ENCODE data around the gene ADK. TPM values are rescaled to one million over a fixed set of nuclear protein-coding genes. Genes with fewer than 3 reads are reported as not detected.
"Not testable (repeated sequence)": the region's sequence is repeated elsewhere in the genome, so short reads cannot be mapped to it uniquely, and the experiment has no call there.

The ADK gene
- total RNA-seq, 2 experiments from 2014 or later = 56.9 to 57.5 TPM

DNA sequence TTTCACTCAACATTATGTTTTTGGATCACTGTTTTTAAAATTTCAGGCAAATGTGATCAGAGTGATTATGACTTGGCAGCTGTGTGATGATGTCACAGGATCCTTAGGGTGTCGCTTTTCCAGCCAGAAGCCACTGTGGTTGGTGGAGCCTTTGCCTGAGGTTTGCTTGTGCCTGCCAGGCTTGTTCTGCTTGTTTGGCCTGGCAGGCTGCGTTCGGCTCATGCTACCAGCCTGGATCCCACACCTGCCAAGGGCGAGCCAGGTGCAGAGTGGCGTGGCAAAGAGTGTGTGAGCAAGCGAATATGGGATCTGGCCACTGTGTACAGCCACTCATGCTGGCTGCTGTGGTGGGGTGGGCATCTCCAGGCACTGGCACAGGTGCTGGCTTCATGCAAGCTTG is 55.7 kb downstream of the ADK start:
- H3K9me3 Mint-ChIP-seq = no peaks in the 10 kb centered on the region
- intact Hi-C loops (cut with micrococcal nuclease) = no loop called here
- H3K27ac Mint-ChIP-seq = no peak overlapping the region
- TF ChIP-seq, protein P1, sequence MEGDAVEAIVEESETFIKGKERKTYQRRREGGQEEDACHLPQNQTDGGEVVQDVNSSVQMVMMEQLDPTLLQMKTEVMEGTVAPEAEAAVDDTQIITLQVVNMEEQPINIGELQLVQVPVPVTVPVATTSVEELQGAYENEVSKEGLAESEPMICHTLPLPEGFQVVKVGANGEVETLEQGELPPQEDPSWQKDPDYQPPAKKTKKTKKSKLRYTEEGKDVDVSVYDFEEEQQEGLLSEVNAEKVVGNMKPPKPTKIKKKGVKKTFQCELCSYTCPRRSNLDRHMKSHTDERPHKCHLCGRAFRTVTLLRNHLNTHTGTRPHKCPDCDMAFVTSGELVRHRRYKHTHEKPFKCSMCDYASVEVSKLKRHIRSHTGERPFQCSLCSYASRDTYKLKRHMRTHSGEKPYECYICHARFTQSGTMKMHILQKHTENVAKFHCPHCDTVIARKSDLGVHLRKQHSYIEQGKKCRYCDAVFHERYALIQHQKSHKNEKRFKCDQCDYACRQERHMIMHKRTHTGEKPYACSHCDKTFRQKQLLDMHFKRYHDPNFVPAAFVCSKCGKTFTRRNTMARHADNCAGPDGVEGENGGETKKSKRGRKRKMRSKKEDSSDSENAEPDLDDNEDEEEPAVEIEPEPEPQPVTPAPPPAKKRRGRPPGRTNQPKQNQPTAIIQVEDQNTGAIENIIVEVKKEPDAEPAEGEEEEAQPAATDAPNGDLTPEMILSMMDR (IDR thresholded peaks at IDR 0.05) = no peak
- DNase-seq (no peak), ATAC-seq (no peak)
- H3K4me3 Mint-ChIP-seq = no peak overlapping the region
- H3K4me1 Mint-ChIP-seq (ENCODE audit: low read depth) = peaks cover 6% of the 10 kb centered on the region
- peaks cover 15% of the 10 kb centered on the region for H3K36me3 Mint-ChIP-seq (ENCODE audit: low read depth)
- ChIA-PET CTCF (interaction anchor here (1.1 kb wide), 1 partner anchor 37 kb away, joined by 4 read pairs; no protein-coding TSS in a partner anchor), POLR2A (no interaction called here)
- H3K27me3 Mint-ChIP-seq = no peaks in the 10 kb centered on the region

DNA sequence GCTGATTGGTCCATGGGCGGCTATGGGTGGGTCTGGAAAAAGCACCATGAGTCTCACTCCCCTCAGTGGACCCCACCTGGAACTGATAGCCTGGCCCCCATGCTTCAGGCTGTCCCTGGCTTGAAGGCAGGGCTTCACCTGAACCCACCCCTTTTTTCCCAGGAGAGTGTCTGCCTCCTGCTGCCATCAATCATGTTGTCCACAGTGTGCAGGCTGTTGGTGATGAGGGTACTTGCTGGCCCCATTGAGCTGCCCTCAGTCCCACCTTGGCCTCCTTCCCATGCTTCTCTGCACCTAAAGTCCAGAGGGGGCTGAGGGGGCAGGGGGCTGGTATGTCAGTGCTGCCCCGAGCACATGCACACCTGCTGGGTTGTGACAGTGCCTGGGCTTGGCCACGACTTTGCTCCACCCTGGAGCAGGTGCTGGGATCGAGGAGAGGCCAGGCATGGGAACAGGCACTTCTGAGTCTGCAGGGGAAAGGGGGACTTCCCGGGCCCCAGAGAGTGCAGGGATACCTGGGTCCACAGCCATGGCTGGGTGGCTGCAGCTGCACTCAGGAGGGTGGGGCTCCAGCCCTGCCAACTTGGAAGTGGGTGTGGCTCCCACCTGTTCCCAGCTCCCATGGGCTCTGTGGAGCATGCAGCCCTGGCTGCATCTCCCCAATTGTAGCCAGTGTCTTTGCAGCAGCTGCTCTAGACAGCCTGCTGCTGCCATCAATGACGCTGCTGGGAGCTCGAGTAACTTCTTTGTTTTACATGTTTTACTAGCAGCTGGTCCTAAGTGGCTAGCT is 56.9 kb downstream of the ADK start:
- H3K9me3 Mint-ChIP-seq = no peaks in the 10 kb centered on the region
- no peak overlapping the region for H3K27ac Mint-ChIP-seq
- H3K4me1 Mint-ChIP-seq (ENCODE audit: low read depth) = peaks cover 12% of the 10 kb centered on the region
- no peak for DNase-seq
- ChIA-PET POLR2A (interaction anchor here (0.6 kb wide), 1 partner anchor 43 kb away, joined by 3 read pairs; no protein-coding TSS in a partner anchor), CTCF (interaction anchor here (1.0 kb wide), 1 partner anchor 36 kb away, joined by 5 read pairs; no protein-coding TSS in a partner anchor)
- intact Hi-C loops (cut with micrococcal nuclease) = no loop called here
- no peak for ATAC-seq
- TF ChIP-seq, protein P1 (IDR thresholded peaks at IDR 0.05) = no peak
- no peaks in the 10 kb centered on the region for H3K27me3 Mint-ChIP-seq
- H3K36me3 Mint-ChIP-seq (ENCODE audit: low read depth) = peaks cover 14% of the 10 kb centered on the region
- H3K4me3 Mint-ChIP-seq = no peak overlapping the region

DNA sequence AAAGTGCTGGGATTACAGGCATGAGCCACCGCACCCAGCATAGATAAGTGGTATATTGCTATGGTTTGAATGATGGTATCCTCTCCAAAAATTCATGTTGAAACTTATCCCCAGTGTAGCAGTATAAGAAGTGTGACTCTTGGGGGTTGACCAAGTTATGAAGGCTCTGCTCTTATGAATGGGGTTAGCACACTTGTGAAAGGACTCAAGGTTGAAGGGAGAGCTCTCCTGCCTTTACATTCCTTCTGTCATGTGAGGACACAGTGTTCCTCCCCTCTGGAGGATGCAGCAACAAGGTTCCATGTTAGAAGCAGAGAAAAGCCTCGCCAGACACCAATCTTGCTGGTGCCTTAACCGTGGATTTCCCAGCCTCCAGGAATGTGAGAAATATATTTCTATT is 58.0 kb downstream of the ADK start:
- Mint-ChIP-seq H3K27ac (no peak overlapping the region), H3K27me3 (no peaks in the 10 kb centered on the region), H3K4me3 (no peak overlapping the region), H3K9me3 (no peaks in the 10 kb centered on the region), H3K4me1 (ENCODE audit: low read depth) (peaks cover 15% of the 10 kb centered on the region), H3K36me3 (ENCODE audit: low read depth) (peaks cover 13% of the 10 kb centered on the region)
- intact Hi-C loops (cut with micrococcal nuclease) = no loop called here
- ChIA-PET CTCF (no interaction called here), POLR2A (no interaction called here)
- TF ChIP-seq, protein P1 (IDR thresholded peaks at IDR 0.05) = no peak
- DNase-seq (no peak), ATAC-seq (no peak)

DNA sequence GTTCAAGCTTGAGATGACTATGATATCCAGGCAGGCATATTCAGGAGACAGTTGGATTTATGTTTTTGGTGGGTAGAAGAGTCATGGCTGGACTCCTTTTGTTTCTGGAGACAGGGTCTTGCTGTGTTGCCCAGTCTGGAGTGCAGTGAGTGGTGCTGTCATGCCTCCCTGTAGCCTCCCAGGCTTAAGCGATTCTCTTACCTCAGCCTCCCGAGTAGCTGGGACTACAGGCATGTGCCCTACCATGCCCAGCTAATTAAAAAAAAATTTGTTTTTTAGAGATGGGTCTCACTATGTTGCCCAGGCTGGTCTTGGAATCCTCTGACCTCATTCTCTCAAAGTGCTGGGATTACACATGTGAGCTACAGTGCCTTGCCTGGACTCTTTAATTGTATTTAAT is 62.0 kb downstream of the ADK start:
- DNase-seq (no peak), ATAC-seq (no peak)
- CTCF ChIA-PET = interaction anchor here (0.6 to 1.9 kb wide), 21 partner anchors 14 to 1024 kb away, joined by 3 to 12 read pairs (median 4); partner anchors contain the start of genes ADK and AP3M1
- POLR2A ChIA-PET = interaction anchor here (0.7 to 1.0 kb wide), 4 partner anchors 10 to 35 kb away, joined by 3 to 4 read pairs (median 3); no protein-coding TSS in a partner anchor
- H3K4me1 Mint-ChIP-seq (ENCODE audit: low read depth) = peaks cover 12% of the 10 kb centered on the region
- H3K27ac Mint-ChIP-seq = no peak overlapping the region
- no peak overlapping the region for H3K4me3 Mint-ChIP-seq
- H3K36me3 Mint-ChIP-seq (ENCODE audit: low read depth) = peaks cover 19% of the 10 kb centered on the region
- H3K27me3 Mint-ChIP-seq = no peaks in the 10 kb centered on the region
- TF ChIP-seq, protein P1 (IDR thresholded peaks at IDR 0.05) = no peak
- intact Hi-C loops (cut with micrococcal nuclease) = no loop called here
- no peaks in the 10 kb centered on the region for H3K9me3 Mint-ChIP-seq

DNA sequence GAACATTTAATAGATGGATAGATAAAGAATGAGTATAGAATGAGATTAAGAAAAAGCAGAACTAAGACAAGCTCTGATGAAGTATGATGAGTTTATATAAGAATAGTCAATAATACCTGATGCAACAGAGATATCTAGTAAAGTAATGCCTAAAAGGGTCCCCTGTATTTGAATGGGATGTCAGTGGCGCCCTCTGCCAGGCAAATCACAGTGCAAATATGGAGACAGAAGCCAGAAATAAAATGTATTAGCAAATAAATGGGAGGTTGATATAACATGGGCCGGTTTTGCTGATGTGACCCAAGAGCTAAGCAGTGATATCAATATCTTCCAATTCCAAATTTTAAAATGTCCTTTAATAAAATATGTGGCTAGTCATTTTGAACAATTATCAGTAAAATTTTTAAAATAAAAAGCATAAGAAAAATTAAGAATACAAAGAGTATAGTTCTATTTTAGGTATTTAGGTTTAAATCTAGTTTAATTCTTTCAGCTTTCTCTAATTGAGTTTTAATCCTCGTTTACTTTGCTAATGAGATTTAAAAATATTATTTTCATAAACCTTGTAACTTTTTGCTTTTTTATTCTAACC is 62.6 kb downstream of the ADK start:
- ChIA-PET CTCF (interaction anchor here (0.6 to 1.9 kb wide), 24 partner anchors 13 to 1023 kb away, joined by 3 to 12 read pairs (median 4); partner anchors contain the start of genes ADK and AP3M1), POLR2A (interaction anchor here (0.7 to 1.0 kb wide), 3 partner anchors 11 to 36 kb away, joined by 3 to 4 read pairs (median 3); no protein-coding TSS in a partner anchor)
- peak; percentile 76 for DNase-seq
- ATAC-seq = peak; percentile 53
- no peak overlapping the region for H3K4me3 Mint-ChIP-seq
- TF ChIP-seq, protein P1 (IDR thresholded peaks at IDR 0.05) = peak; percentile 68
- intact Hi-C loops (cut with micrococcal nuclease) = no loop called here
- no peaks in the 10 kb centered on the region for H3K9me3 Mint-ChIP-seq
- H3K27me3 Mint-ChIP-seq = no peaks in the 10 kb centered on the region
- no peak overlapping the region for H3K27ac Mint-ChIP-seq
- peaks cover 12% of the 10 kb centered on the region for H3K4me1 Mint-ChIP-seq (ENCODE audit: low read depth)
- H3K36me3 Mint-ChIP-seq (ENCODE audit: low read depth) = peaks cover 24% of the 10 kb centered on the region

DNA sequence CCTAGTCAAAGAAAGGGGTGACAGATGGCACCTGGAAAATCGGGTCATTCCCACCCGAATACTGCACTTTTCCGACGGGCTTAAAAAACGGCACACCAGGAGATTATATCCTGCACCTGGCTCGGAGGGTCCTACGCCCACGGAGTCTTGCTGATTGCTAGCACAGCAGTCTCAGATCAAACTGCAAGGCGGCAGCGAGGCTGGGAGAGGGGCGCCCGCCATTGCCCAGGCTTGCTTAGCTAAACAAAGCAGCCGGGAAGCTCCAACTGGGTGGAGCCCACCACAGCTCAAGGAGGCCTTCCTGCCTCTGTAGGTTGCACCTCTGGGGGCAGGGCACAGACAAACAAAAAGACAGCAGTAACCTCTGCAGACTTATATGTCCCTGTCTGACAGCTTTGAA is 66.1 kb downstream of the ADK start:
- POLR2A ChIA-PET; H3K9me3 Mint-ChIP-seq; H3K27me3 Mint-ChIP-seq; DNase-seq; H3K4me3 Mint-ChIP-seq; H3K27ac Mint-ChIP-seq; intact Hi-C loops (cut with micrococcal nuclease); ATAC-seq: not testable (repeated sequence)
- Mint-ChIP-seq H3K36me3 (ENCODE audit: low read depth) (peaks cover 19% of the 10 kb centered on the region), H3K4me1 (ENCODE audit: low read depth) (peaks cover 12% of the 10 kb centered on the region)
- CTCF ChIA-PET = interaction anchor here (0.6 kb wide), 1 partner anchor 32 kb away, joined by 3 read pairs; no protein-coding TSS in a partner anchor

DNA sequence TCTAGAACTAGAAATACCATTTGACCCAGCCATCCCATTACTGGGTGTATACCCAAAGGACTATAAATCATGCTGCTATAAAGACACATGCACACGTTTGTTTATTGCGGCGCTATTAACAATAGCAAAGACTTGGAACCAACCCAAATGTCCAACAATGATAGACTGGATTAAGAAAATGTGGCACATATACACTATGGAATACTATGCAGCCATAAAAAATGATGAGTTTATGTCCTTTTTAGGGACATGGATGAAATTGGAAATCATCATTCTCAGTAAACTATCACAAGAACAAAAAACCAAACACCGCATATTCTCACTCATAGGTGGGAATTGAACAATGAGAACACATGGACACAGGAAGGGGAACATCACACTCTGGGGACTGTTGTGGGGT is 71.4 kb downstream of the ADK start:
- not testable (repeated sequence) for ATAC-seq, H3K4me3 Mint-ChIP-seq

More for the DNA sequence above, 71.4 kb downstream of the ADK start:
- Mint-ChIP-seq H3K4me1 (ENCODE audit: low read depth) (peaks cover 18% of the 10 kb centered on the region), H3K36me3 (ENCODE audit: low read depth) (peaks cover 22% of the 10 kb centered on the region)
- intact Hi-C loops (cut with micrococcal nuclease); POLR2A ChIA-PET; DNase-seq; H3K27ac Mint-ChIP-seq; H3K27me3 Mint-ChIP-seq; H3K9me3 Mint-ChIP-seq; CTCF ChIA-PET: not testable (repeated sequence)

Measured in activated CD8-positive, alpha-beta T cell treated with anti-CD3 and anti-CD28 coated beads for 36 hours (primary cell).